Cardiac muscle cell (in vitro differentiated cells and primary cell): ENCODE results near the gene FNDC5. TPM values are rescaled to one million over a fixed set of nuclear protein-coding genes. Genes with fewer than 3 reads are reported as not detected.

Experiments
- DNase-seq, 2 donors: peaks; one replicate each; pipeline versions ENCODE4 v3.0.0 to v3.0.0-alpha.2; 2010 to 2017; ENCODE audit warnings: low read depth in 1 of 2, low spot score in 1 of 2
- H3K27ac ChIP-seq: fragments of 200-600 bp; sonication (generic); 2 replicates; pipeline ENCODE4 v1.5.1; 2016
- H3K27me3 ChIP-seq: fragments of 200-600 bp; sonication (generic); 2 replicates; pipeline ENCODE4 v1.6.0; 2016; ENCODE audit warnings: control low read depth
- H3K36me3 ChIP-seq: fragments of 200-600 bp; sonication (generic); 2 replicates; pipeline ENCODE4 v1.5.1; 2016; ENCODE audit warnings: control low read depth
- H3K4me1 ChIP-seq: fragments of 200-600 bp; sonication (generic); 2 replicates; pipeline ENCODE4 v1.8.1; 2017; ENCODE audit warnings: low read depth, mild to moderate bottlenecking, mixed run types
- H3K4me3 ChIP-seq: fragments of 200-600 bp; sonication (generic); 2 replicates; pipeline ENCODE4 v1.5.1; 2016; ENCODE audit warnings: mild to moderate bottlenecking
- H3K9me3 ChIP-seq: fragments of 200-600 bp; sonication (generic); 2 replicates; pipeline ENCODE4 v1.5.1; 2017; ENCODE audit warnings: low read depth, mild to moderate bottlenecking, control low read depth
- polyA plus RNA-seq: library from polyadenylated mRNA; unstranded; fragments of >200 nt; fragmentation: Nextera tagmentation; extraction: Ambion mirVana; gene quantifications from 2 replicates; pipeline ENCODE4 v1.2.1, GENCODE V29; 2016
- total RNA-seq: library from RNA; depleted of rRNA; stranded (reverse); fragments of >200 nt; gene quantifications from 2 replicates; pipeline ENCODE4 v1.2.3, GENCODE V29; 2016
- TF ChIP-seq, protein P1 (sequence below): IDR thresholded peaks from 2 replicates; pipeline ENCODE4 v1.5.1; 2012; ENCODE audit warnings: low read depth, mild to moderate bottlenecking, low read length

Gene FNDC5
- total and polyA plus RNA-seq, 2 experiments from 2014 or later, result 34.2 to 37.4 TPM

DNA sequence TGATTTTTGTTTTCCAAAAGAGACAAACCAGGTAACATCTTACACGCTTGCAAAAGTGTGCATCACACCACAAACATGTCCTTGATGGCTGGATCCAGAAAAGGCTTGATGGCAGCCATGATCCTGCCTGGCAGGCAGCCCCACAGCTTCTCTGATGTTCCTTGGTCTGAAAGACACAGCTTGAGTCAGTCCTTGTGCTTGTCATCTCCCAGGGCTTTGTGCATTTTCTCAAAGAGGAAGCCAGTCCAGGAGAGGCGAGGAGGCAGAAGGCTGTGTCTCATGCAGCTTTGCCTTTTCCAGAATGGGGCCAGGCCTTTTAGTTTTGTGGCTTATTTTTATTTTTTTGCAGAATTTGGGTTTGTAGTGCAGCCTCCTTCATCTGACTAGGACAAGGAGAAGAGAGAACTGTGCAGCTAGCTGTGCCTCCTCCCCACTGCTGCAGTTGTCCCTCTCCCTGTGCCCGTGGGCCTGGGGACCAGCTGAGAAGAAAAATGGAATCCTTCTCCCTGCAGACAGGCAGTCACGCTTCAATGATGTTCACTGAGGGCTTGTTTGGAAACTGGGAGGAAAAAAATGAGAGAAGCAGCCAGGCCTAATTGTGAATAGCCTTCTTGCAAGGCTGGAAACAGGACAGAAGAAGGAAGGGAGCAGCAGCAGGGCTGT lies 7.4 kb downstream of the FNDC5 start:
- no peak for DNase-seq
- TF ChIP-seq, protein P1, sequence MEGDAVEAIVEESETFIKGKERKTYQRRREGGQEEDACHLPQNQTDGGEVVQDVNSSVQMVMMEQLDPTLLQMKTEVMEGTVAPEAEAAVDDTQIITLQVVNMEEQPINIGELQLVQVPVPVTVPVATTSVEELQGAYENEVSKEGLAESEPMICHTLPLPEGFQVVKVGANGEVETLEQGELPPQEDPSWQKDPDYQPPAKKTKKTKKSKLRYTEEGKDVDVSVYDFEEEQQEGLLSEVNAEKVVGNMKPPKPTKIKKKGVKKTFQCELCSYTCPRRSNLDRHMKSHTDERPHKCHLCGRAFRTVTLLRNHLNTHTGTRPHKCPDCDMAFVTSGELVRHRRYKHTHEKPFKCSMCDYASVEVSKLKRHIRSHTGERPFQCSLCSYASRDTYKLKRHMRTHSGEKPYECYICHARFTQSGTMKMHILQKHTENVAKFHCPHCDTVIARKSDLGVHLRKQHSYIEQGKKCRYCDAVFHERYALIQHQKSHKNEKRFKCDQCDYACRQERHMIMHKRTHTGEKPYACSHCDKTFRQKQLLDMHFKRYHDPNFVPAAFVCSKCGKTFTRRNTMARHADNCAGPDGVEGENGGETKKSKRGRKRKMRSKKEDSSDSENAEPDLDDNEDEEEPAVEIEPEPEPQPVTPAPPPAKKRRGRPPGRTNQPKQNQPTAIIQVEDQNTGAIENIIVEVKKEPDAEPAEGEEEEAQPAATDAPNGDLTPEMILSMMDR, result no peak
- Histone ChIP-seq H3K4me3 (no peak overlapping the region), H3K27me3 (no peaks in the 10 kb centered on the region), H3K9me3 (no peaks in the 10 kb centered on the region), H3K4me1 (no peaks in the 10 kb centered on the region), H3K27ac (no peak overlapping the region), H3K36me3 (peaks cover 7% of the 10 kb centered on the region)

DNA sequence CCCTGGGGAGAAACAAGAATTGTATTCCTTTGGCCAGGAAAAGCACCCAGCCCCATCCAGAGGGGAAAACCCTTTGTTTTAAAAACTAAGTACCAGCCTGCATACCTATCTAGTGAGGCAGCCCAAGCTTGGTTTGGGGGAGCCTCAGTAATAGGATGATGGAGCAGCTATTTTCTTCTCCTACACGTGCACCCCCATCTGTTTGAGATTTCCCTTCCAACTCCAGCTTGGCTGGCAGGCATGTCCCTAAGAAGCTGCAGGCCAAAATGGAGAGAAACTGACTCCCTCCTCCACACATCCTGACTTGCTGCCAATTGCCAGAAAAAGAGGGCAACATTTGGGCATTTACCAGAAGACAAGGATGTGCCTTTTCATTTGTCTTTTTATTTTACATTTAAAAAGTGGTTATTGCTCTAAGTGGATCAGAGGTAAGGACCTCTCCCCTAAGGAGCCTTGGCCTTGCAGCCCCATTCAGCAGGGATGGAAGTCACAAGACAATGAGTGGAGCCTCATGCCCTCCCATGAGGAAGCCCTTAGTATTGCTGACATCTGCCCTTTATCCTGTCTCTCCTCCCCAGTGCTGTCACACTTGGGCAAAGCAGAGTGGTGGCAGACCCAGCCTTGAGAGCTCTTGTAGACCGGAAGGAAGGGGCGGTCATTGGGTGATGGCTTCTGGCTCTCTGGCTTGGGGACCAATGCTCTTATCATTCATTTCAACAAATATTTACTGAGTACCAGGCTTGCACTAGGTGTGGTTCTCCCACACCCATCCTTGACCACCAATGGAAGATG lies 8.6 kb downstream of the FNDC5 start:
- no peaks in the 10 kb centered on the region for H3K4me1 ChIP-seq
- no peaks in the 10 kb centered on the region for H3K27me3 ChIP-seq
- H3K27ac ChIP-seq, result no peak overlapping the region
- no peak overlapping the region for H3K4me3 ChIP-seq
- no peaks in the 10 kb centered on the region for H3K9me3 ChIP-seq
- TF ChIP-seq, protein P1, result no peak
- no peak for DNase-seq
- peaks cover 14% of the 10 kb centered on the region for H3K36me3 ChIP-seq

DNA sequence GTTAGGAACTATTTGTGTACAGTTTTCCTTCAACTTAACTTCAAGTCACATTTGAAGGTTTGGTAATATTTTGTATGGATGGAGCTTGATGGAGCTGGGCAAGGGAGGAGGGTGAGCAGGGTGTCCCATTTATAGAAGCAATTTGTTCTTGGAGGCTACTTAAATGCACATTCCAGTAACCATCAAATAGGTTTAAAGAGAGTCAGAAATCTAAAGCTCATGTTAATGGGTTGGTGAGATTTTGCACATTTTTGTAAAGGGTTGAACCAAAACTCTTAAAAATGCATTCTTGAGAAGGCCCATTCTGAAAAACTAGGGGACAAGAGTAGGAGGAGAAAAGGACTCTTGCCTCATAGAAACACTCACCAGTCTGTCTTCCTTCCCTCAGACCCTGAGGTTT lies 10.1 kb downstream of the FNDC5 start:
- no peak for DNase-seq
- Histone ChIP-seq H3K27ac (no peak overlapping the region), H3K27me3 (no peaks in the 10 kb centered on the region), H3K4me3 (no peak overlapping the region), H3K9me3 (no peaks in the 10 kb centered on the region), H3K36me3 (peaks cover 25% of the 10 kb centered on the region), H3K4me1 (no peaks in the 10 kb centered on the region)
- TF ChIP-seq, protein P1, result no peak

DNA sequence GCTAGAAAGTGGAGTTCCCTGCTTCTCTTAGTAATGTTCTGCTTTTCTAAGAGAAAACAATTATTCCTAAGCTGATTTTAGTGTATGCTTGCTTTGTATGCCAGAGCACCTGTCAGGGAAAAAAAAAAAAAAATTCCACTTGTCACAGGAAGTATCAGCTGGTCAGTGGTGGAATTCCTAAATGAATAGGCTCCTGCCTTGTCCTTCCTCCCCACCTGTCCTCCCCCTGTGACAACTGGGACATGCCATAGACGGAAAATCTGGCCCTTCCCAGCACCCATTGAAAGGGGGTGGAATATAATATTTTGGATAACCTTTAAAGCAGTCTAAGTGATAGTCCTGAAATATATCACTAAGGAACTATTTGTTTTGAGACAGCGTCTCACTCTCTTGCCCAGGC lies 10.8 kb downstream of the FNDC5 start:
- no peaks in the 10 kb centered on the region for H3K4me1 ChIP-seq
- no peak overlapping the region for H3K4me3 ChIP-seq
- no peak for DNase-seq
- H3K27ac ChIP-seq, result no peak overlapping the region
- peaks cover 29% of the 10 kb centered on the region for H3K36me3 ChIP-seq
- H3K27me3 ChIP-seq, result no peaks in the 10 kb centered on the region
- TF ChIP-seq, protein P1, result no peak
- H3K9me3 ChIP-seq, result no peaks in the 10 kb centered on the region

DNA sequence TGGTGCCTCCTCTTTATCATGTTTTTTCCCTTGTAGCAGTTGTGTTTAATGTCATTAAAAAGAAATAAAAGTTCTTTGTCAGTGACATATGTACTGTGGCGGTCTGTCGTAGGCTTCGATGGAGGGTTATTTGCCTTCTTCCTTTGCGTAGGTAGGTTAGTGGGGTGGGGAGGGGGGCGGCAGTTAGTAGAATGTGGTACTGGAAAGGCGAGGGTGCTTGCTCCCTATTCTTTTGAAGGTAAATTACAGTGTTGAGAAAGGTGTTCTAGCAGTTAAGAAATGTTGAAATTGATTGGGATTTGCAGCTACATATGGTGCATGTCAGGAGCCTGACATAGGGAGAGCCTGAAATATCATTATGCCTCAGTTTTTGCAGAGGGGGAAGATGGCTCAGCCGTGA lies 11.9 kb downstream of the FNDC5 start:
- DNase-seq, result no peak
- TF ChIP-seq, protein P1, result no peak
- peaks cover 32% of the 10 kb centered on the region for H3K36me3 ChIP-seq

More for the DNA sequence above, 11.9 kb downstream of the FNDC5 start:
- Histone ChIP-seq H3K4me1 (no peaks in the 10 kb centered on the region), H3K27ac (no peak overlapping the region), H3K4me3 (no peak overlapping the region), H3K9me3 (no peaks in the 10 kb centered on the region), H3K27me3 (no peaks in the 10 kb centered on the region)
